Measurements from ENCODE around the gene LRIF1.
A peak's percentile ranks its signal among the peaks of the same experiment; 100 is the strongest.
"Not testable (repeated sequence)": the region's sequence is repeated elsewhere in the genome, so short reads cannot be mapped to it uniquely, and the experiment has no call there.

LRIF1 gene

DNA sequence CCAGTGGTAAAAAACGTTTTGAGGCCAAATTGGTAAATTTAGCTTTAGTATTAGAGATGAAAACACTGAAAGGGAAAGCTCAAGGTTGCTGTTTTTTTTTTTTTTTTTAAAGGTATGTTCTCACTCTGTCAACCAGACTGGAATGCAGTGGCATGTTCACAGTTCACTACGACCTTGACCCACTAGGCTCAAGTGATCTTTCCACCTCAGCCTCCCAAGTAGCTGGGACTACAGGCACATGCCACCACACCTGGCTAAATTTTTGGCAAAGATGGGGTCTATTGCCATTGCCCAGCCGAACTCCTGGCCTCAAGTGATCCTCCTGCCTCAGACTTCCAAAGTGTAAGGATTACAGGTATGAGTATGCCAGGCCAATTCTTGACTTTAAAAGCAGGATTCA lies 18.9 kb downstream of the LRIF1 start:
- H3K4me3 Mint-ChIP-seq: no peak overlapping the region
- no peaks in the 10 kb centered on the region for H3K4me1 Mint-ChIP-seq
- ATAC-seq (replicated peaks; ENCODE audit: extremely low read depth, poor library complexity, severe bottlenecking): no peak
- H3K27ac Mint-ChIP-seq (ENCODE audit: low read depth): no peak overlapping the region
- no peaks in the 10 kb centered on the region for H3K27me3 Mint-ChIP-seq
- H3K9me3 Mint-ChIP-seq: peaks cover 2% of the 10 kb centered on the region
- H3K36me3 Mint-ChIP-seq (ENCODE audit: insufficient read depth): peaks cover 11% of the 10 kb centered on the region
- no peak for DNase-seq (ENCODE audit: low spot score in 2 of 2)

DNA sequence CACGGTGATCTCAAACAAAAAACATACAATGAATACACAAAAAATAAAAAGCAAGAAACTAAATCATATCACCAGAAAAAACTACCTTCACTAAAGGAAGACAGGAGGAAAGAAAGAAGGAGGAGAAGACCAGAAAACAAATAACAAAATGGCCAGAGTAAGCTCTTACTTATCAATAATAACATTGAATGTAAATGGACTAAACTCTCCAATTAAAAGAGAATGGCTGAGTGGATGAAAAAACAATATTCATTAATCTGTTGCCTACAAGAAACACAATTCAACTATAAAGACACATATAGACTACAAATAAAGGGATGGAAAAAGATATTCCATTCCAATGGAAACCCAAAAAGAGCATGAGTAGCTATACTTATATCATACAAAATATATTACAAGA lies 27.2 kb downstream of the LRIF1 start:
- peaks cover 2% of the 10 kb centered on the region for H3K36me3 Mint-ChIP-seq (ENCODE audit: insufficient read depth)
- H3K27me3 Mint-ChIP-seq: no peaks in the 10 kb centered on the region
- no peak for DNase-seq (ENCODE audit: low spot score in 2 of 2)
- peaks cover 26% of the 10 kb centered on the region for H3K9me3 Mint-ChIP-seq
- no peak for ATAC-seq (replicated peaks; ENCODE audit: extremely low read depth, poor library complexity, severe bottlenecking)
- no peak overlapping the region for H3K4me3 Mint-ChIP-seq
- no peaks in the 10 kb centered on the region for H3K4me1 Mint-ChIP-seq
- H3K27ac Mint-ChIP-seq (ENCODE audit: low read depth): no peak overlapping the region

DNA sequence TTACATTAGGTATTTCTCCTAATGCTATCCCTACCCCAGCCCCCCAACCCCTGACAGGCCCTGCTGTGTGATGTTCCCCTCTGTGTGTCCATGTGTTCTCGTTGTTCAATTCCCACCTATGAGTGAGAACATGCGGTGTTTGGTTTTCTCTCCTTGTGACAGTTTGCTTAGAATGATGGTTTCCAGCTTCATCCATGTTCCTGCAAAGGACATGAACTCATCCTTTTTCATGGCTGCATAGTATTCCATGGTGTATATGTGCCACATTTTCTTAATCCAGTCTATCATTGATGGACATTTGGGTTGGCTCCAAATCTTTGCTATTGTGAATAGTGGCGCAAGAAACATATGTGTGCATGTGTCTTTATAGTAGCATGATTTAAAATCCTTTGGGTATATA lies 32.6 kb downstream of the LRIF1 start:
- H3K9me3 Mint-ChIP-seq; H3K27ac Mint-ChIP-seq (ENCODE audit: low read depth); DNase-seq (ENCODE audit: low spot score in 2 of 2); H3K4me3 Mint-ChIP-seq; H3K36me3 Mint-ChIP-seq (ENCODE audit: insufficient read depth); H3K4me1 Mint-ChIP-seq; ATAC-seq (replicated peaks; ENCODE audit: extremely low read depth, poor library complexity, severe bottlenecking); H3K27me3 Mint-ChIP-seq: not testable (repeated sequence)

DNA sequence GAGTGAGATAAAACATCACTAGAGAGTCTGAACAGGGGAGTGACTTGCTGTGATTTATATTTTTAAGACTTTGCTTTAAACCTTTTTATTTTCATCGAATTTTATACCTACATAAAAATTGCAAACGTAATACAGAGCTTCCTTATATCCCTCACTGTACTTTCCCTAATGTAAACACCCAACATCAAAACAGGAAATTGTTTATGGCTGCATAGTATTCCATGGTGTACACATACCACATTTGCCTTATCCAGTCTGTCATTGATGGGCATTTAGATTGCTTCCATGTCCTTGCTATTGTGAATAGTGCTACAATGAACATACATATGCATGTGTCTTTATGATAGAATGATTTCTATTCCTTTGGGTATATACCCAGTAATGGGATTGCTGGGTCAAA lies 34.8 kb downstream of the LRIF1 start:
- H3K27ac Mint-ChIP-seq (ENCODE audit: low read depth): no peak overlapping the region
- H3K27me3 Mint-ChIP-seq: no peaks in the 10 kb centered on the region
- DNase-seq (ENCODE audit: low spot score in 2 of 2) (no peak), ATAC-seq (replicated peaks; ENCODE audit: extremely low read depth, poor library complexity, severe bottlenecking) (no peak)
- peaks cover 2% of the 10 kb centered on the region for H3K36me3 Mint-ChIP-seq (ENCODE audit: insufficient read depth)
- no peaks in the 10 kb centered on the region for H3K9me3 Mint-ChIP-seq
- H3K4me3 Mint-ChIP-seq: no peak overlapping the region
- H3K4me1 Mint-ChIP-seq: no peaks in the 10 kb centered on the region

DNA sequence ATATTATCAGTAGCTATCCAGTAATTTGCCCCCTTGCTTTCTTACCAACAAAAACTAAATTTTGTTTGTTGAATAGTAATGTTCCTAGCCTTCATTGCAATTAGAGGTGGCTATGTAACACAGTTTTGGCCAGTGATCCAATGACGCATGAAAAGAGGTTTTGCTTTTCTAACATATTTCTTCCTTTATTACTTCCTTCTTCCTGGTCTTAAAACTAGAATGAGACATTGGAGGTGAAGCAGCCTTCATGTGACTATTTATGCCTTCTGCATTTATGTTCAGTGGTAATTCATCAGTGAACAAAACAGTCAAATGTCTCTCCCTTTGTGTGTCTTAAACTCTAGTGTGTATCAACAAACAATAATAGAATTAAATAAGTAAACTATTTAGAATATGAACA lies 35.5 kb downstream of the LRIF1 start:
- Mint-ChIP-seq H3K27ac (ENCODE audit: low read depth) (no peak overlapping the region), H3K9me3 (no peaks in the 10 kb centered on the region), H3K36me3 (ENCODE audit: insufficient read depth) (peaks cover 2% of the 10 kb centered on the region), H3K4me1 (no peaks in the 10 kb centered on the region), H3K4me3 (no peak overlapping the region), H3K27me3 (no peaks in the 10 kb centered on the region)
- ATAC-seq (replicated peaks; ENCODE audit: extremely low read depth, poor library complexity, severe bottlenecking): no peak
- DNase-seq (ENCODE audit: low spot score in 2 of 2): no peak

DNA sequence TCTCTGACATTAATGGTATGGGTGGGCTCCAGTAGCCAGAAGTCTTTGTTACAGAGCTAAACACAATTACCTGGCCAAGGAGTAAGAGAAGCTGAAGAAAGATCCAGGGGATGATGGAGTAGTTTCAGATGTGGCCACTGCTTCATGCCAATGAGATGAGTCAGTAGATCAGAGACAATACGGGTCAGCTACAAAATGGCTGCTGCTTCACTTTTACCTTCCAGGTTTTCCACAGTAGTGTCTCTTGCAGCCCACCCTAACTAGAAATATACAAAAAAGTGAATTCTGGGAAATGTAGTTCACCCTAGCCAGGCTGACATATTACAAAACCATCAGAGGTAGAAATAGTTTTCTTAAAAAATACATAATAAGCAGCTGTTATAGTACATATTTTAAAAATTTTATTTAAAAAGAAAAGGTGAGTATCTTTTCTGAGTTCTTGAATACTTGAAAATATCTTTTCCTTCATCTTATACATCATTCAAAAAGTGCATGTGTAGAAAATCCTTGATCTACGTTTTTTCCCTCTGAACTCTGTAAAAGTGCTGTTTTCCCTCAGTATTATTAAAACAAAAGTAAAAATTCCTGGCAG lies 36.1 kb downstream of the LRIF1 start:
- DNase-seq (ENCODE audit: low spot score in 2 of 2): no peak
- H3K36me3 Mint-ChIP-seq (ENCODE audit: insufficient read depth): peaks cover 2% of the 10 kb centered on the region

DNA sequence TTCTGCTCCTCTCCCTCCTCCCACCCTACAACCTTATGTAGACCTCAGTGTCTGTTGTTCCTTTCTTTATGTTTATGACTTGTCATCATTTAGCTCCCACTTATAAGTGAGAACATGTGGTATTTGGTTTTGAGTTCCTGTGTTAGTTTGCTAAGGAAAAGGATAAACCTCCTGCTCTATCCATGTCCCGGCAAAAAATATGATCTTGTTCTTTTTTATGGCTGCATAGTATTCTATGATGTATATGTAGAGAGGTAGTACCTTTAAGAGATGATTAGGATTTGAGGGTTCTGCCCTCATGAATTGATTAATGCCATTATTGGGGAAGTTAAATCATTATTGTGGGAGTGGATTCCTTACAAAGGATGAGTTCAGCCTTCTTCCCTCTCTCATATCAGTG lies 41.8 kb downstream of the LRIF1 start:
- H3K36me3 Mint-ChIP-seq (ENCODE audit: insufficient read depth): peaks cover 4% of the 10 kb centered on the region
- H3K27ac Mint-ChIP-seq (ENCODE audit: low read depth): no peak overlapping the region
- peaks cover 3% of the 10 kb centered on the region for H3K4me1 Mint-ChIP-seq
- no peak overlapping the region for H3K4me3 Mint-ChIP-seq
- ATAC-seq (replicated peaks; ENCODE audit: extremely low read depth, poor library complexity, severe bottlenecking) (no peak), DNase-seq (ENCODE audit: low spot score in 2 of 2) (no peak)
- no peaks in the 10 kb centered on the region for H3K27me3 Mint-ChIP-seq
- H3K9me3 Mint-ChIP-seq: no peaks in the 10 kb centered on the region

More for the DNA sequence above, 36.1 kb downstream of the LRIF1 start:
- H3K27me3 Mint-ChIP-seq: no peaks in the 10 kb centered on the region
- H3K27ac Mint-ChIP-seq (ENCODE audit: low read depth): no peak overlapping the region
- no peaks in the 10 kb centered on the region for H3K9me3 Mint-ChIP-seq
- ATAC-seq (replicated peaks; ENCODE audit: extremely low read depth, poor library complexity, severe bottlenecking): no peak
- no peak overlapping the region for H3K4me3 Mint-ChIP-seq
- H3K4me1 Mint-ChIP-seq: no peaks in the 10 kb centered on the region

DNA sequence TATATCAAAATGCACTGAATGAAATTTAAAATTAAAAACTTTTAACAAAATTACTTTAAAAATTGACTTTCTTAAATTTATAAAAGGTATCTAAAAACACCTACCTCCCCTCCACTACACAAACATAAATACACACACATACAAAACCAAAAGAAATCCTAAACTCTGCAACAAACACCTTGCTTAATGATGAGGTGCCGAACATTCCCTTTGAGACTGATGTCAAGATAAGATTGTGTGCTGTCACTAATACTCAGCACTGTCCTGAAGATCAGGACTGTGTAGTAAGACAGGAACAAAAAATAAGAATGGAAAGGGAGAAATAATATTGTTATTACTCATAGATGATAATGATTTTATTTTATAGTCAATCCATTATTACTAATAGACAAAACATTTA lies 45.7 kb downstream of the LRIF1 start:
- no peaks in the 10 kb centered on the region for H3K27me3 Mint-ChIP-seq
- peaks cover 5% of the 10 kb centered on the region for H3K9me3 Mint-ChIP-seq
- no peak for DNase-seq (ENCODE audit: low spot score in 2 of 2)
- H3K36me3 Mint-ChIP-seq (ENCODE audit: insufficient read depth): peaks cover 3% of the 10 kb centered on the region
- H3K4me3 Mint-ChIP-seq: no peak overlapping the region
- peaks cover 8% of the 10 kb centered on the region for H3K4me1 Mint-ChIP-seq
- H3K27ac Mint-ChIP-seq (ENCODE audit: low read depth): no peak overlapping the region
- ATAC-seq (replicated peaks; ENCODE audit: extremely low read depth, poor library complexity, severe bottlenecking): no peak

DNA sequence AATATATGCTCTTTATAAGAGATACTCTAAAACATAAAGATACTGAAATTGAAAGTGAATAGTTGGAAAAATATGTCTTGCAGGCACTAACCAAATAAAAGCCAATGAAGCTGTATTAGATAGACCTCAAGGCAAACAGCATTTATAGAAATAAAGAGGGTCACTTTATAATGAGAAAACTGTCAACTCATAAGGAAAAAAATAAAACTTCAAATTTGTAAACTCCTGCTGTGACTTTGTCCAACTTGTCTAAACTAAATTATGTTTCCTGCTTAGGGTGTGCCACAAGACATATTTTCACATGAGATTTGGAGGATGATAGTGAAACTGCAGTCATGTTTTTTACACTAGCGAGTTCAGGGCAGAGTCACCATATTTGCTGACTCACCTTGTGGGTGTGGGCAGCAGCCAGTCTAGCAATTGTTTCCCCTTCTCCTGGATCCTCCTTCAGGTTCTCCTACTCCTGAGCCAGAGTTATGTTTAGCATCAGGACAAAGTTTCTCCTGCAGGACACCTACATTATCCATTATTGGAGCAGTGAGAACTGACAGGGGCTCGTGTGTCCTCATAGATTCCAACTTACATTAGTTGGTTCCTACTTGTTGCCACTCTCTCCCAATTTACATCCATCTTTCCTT lies 46.9 kb downstream of the LRIF1 start:
- no peak overlapping the region for H3K4me3 Mint-ChIP-seq
- H3K27ac Mint-ChIP-seq (ENCODE audit: low read depth): peak overlapping the region; percentile 22
- peaks cover 8% of the 10 kb centered on the region for H3K4me1 Mint-ChIP-seq
- peaks cover 3% of the 10 kb centered on the region for H3K36me3 Mint-ChIP-seq (ENCODE audit: insufficient read depth)
- peaks cover 5% of the 10 kb centered on the region for H3K9me3 Mint-ChIP-seq
- no peak for DNase-seq (ENCODE audit: low spot score in 2 of 2)
- peak; percentile 87 for ATAC-seq (replicated peaks; ENCODE audit: extremely low read depth, poor library complexity, severe bottlenecking)
- H3K27me3 Mint-ChIP-seq: no peaks in the 10 kb centered on the region

DNA sequence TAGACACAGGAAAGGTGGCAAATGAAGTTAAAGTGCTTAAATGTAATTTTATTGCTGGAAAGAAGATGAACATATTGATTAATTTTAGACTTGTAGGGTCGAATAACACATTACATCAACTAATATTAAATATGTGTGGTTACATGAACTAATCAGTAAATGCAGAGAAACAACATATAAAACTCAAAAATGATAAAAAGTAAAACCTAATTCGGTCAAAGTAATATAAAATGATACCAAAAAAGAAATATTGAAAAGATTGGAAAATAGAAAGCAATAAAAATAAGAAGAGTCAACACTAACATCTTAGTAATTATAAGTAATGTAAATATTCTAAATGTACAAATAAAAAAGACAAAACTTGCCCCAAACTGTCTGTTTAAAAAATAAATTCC lies 47.5 kb downstream of the LRIF1 start:
- peaks cover 3% of the 10 kb centered on the region for H3K36me3 Mint-ChIP-seq (ENCODE audit: insufficient read depth)
- H3K4me3 Mint-ChIP-seq: no peak overlapping the region
- peak overlapping the region; percentile 22 for H3K27ac Mint-ChIP-seq (ENCODE audit: low read depth)
- ATAC-seq (replicated peaks; ENCODE audit: extremely low read depth, poor library complexity, severe bottlenecking) (no peak), DNase-seq (ENCODE audit: low spot score in 2 of 2) (no peak)
- H3K9me3 Mint-ChIP-seq: peaks cover 5% of the 10 kb centered on the region
- H3K4me1 Mint-ChIP-seq: peaks cover 8% of the 10 kb centered on the region
- H3K27me3 Mint-ChIP-seq: no peaks in the 10 kb centered on the region

DNA sequence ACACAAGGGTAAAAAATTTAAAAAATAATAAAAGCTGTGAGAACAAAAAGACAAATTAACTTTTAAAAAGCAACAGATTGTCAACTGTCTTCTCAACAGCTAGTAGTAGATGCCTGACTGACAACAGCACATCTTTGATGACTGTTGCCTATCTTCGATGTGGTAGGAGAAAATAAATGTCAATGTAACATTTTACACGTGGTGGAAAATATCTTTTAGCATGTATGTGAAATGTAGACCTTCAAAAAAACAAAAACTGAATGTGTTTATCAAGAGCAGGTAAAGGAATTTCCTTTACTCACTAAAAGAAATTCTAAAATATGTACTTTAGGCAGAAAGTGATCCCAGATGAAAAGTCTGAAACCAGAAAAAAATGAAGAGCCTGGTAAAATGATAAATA lies 47.9 kb downstream of the LRIF1 start:
- DNase-seq (ENCODE audit: low spot score in 2 of 2): no peak
- peaks cover 5% of the 10 kb centered on the region for H3K9me3 Mint-ChIP-seq
- H3K27ac Mint-ChIP-seq (ENCODE audit: low read depth): peak overlapping the region; percentile 22
- peaks cover 3% of the 10 kb centered on the region for H3K36me3 Mint-ChIP-seq (ENCODE audit: insufficient read depth)
- no peaks in the 10 kb centered on the region for H3K27me3 Mint-ChIP-seq
- ATAC-seq (replicated peaks; ENCODE audit: extremely low read depth, poor library complexity, severe bottlenecking): no peak
- peaks cover 8% of the 10 kb centered on the region for H3K4me1 Mint-ChIP-seq
- H3K4me3 Mint-ChIP-seq: no peak overlapping the region

DNA sequence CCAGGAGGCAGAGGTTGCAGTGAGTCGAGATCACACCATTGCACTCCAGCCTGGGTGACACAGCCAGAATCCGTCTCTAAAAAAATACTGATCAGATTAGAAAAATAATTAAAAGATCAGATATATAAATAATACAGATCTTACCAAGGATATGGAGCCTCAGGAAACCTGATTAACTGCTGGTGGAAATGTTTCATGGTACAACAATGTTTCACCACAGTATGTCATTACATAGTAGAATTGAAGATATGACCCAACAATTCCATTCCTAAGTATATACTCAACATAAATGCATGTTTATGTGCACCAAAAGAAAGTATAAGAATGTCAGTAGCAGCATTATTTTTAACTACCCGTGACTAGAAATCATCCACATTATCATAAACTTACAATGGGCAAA lies 49.0 kb downstream of the LRIF1 start:
- H3K27me3 Mint-ChIP-seq: no peaks in the 10 kb centered on the region
- DNase-seq (ENCODE audit: low spot score in 2 of 2) (no peak), ATAC-seq (replicated peaks; ENCODE audit: extremely low read depth, poor library complexity, severe bottlenecking) (no peak)
- H3K27ac Mint-ChIP-seq (ENCODE audit: low read depth): no peak overlapping the region
- peaks cover 8% of the 10 kb centered on the region for H3K4me1 Mint-ChIP-seq
- H3K9me3 Mint-ChIP-seq: peaks cover 5% of the 10 kb centered on the region
- H3K4me3 Mint-ChIP-seq: no peak overlapping the region
- H3K36me3 Mint-ChIP-seq (ENCODE audit: insufficient read depth): peaks cover 3% of the 10 kb centered on the region

DNA sequence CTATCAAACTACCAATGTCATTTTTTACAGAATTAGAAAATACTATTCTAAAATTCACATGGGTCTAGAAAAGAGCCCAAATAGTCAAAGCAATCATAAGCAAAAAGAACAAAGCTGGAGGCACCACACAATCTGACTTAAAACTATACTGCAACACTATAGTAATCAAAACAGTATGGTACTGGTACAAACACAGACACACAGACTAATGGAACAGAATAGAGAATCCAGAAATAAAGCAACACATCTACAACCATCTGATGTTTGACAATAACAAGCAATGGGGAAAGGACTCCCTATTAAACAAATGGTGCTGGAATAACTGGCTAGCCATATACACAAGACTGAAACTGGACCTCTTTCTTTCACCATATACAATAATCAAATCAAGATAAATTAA lies 50.9 kb downstream of the LRIF1 start:
- Mint-ChIP-seq H3K27ac (ENCODE audit: low read depth) (no peak overlapping the region), H3K27me3 (no peaks in the 10 kb centered on the region), H3K4me1 (peaks cover 8% of the 10 kb centered on the region), H3K36me3 (ENCODE audit: insufficient read depth) (peaks cover 5% of the 10 kb centered on the region), H3K9me3 (peaks cover 5% of the 10 kb centered on the region), H3K4me3 (no peak overlapping the region)
- no peak for DNase-seq (ENCODE audit: low spot score in 2 of 2)
- no peak for ATAC-seq (replicated peaks; ENCODE audit: extremely low read depth, poor library complexity, severe bottlenecking)
